ENCODE data around the gene LHFPL6.

DNA sequence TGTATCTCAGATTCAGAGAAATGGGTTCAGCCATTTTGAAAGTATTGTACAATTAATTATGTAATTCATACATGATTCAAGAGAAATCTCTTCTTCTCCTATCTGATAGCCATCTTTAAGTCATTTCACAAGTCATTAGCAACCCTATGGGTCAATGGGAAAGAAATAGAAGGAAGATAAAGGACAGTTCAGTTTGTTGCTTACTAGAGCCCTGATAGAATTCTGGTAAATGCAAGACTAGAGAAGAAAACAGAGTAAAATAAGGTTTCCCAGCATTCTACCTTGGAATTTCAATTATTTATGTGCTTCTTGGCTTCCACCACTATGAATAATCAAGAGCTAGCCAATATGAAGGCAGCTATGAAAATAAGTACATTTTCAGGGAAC is 117.7 kb downstream of the LHFPL6 start:
- TF ChIP-seq, protein P1, sequence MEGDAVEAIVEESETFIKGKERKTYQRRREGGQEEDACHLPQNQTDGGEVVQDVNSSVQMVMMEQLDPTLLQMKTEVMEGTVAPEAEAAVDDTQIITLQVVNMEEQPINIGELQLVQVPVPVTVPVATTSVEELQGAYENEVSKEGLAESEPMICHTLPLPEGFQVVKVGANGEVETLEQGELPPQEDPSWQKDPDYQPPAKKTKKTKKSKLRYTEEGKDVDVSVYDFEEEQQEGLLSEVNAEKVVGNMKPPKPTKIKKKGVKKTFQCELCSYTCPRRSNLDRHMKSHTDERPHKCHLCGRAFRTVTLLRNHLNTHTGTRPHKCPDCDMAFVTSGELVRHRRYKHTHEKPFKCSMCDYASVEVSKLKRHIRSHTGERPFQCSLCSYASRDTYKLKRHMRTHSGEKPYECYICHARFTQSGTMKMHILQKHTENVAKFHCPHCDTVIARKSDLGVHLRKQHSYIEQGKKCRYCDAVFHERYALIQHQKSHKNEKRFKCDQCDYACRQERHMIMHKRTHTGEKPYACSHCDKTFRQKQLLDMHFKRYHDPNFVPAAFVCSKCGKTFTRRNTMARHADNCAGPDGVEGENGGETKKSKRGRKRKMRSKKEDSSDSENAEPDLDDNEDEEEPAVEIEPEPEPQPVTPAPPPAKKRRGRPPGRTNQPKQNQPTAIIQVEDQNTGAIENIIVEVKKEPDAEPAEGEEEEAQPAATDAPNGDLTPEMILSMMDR (IDR thresholded peaks at IDR 0.05) = no peak
- TF ChIP-seq POLR2A (IDR thresholded peaks at IDR 0.05) (no peak), POLR2AphosphoS5 (IDR thresholded peaks at IDR 0.05) (no peak)
